Osteocyte (in vitro differentiated cells): ENCODE results near the gene GPR35. TPM values are rescaled to one million over a fixed set of nuclear protein-coding genes. Genes with fewer than 3 reads are reported as not detected.
"Not testable (repeated sequence)": the region's sequence is repeated elsewhere in the genome, so short reads cannot be mapped to it uniquely, and the experiment has no call there.

Source experiments
- DNase-seq: peaks from one replicate; pipeline ENCODE4 v3.0.0; 2021; ENCODE audit warnings: mixed read lengths; ENCODE audit not compliant: unreplicated experiment; ENCODE audit errors: extremely low spot score
- H3K27ac Mint-ChIP-seq: one replicate; pipeline ENCODE4 v1.8.0; 2021; ENCODE audit warnings: mild to moderate bottlenecking, mixed read lengths; ENCODE audit not compliant: unreplicated experiment
- H3K27me3 Mint-ChIP-seq: one replicate; pipeline ENCODE4 v1.8.0; 2021; ENCODE audit warnings: mixed read lengths; ENCODE audit not compliant: unreplicated experiment
- H3K36me3 Mint-ChIP-seq: one replicate; pipeline ENCODE4 v1.8.0; 2021; ENCODE audit warnings: mixed read lengths; ENCODE audit not compliant: unreplicated experiment
- H3K4me1 Mint-ChIP-seq: one replicate; pipeline ENCODE4 v1.8.0; 2021; ENCODE audit warnings: mixed read lengths; ENCODE audit not compliant: unreplicated experiment
- H3K4me3 Mint-ChIP-seq: one replicate; pipeline ENCODE4 v1.8.0; 2021; ENCODE audit warnings: mild to moderate bottlenecking, moderate library complexity, mixed read lengths; ENCODE audit not compliant: unreplicated experiment
- H3K9me3 Mint-ChIP-seq: one replicate; pipeline ENCODE4 v1.8.0; 2021; ENCODE audit warnings: mixed read lengths; ENCODE audit not compliant: unreplicated experiment
- total RNA-seq: library from RNA; stranded (reverse); gene quantifications from 2 replicates; pipeline ENCODE4 v1.2.1, GENCODE V29; 2021
- TF ChIP-seq, protein P1 (sequence below): fragments of 200-600 bp; sonication (generic); IDR thresholded peaks from 2 replicates; pipeline ENCODE4 v1.5.0; 2021; ENCODE audit warnings: antibody characterized with exemption, mild to moderate bottlenecking, moderate library complexity

GPR35 gene
- total RNA-seq, 1 donor from 2014 or later: 3.6 TPM

- H3K27ac Mint-ChIP-seq: no peak overlapping the region
- no peak overlapping the region for H3K4me3 Mint-ChIP-seq
- TF ChIP-seq, protein P1, sequence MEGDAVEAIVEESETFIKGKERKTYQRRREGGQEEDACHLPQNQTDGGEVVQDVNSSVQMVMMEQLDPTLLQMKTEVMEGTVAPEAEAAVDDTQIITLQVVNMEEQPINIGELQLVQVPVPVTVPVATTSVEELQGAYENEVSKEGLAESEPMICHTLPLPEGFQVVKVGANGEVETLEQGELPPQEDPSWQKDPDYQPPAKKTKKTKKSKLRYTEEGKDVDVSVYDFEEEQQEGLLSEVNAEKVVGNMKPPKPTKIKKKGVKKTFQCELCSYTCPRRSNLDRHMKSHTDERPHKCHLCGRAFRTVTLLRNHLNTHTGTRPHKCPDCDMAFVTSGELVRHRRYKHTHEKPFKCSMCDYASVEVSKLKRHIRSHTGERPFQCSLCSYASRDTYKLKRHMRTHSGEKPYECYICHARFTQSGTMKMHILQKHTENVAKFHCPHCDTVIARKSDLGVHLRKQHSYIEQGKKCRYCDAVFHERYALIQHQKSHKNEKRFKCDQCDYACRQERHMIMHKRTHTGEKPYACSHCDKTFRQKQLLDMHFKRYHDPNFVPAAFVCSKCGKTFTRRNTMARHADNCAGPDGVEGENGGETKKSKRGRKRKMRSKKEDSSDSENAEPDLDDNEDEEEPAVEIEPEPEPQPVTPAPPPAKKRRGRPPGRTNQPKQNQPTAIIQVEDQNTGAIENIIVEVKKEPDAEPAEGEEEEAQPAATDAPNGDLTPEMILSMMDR: no peak
- DNase-seq: peak; percentile 17
- peaks cover 49% of the 10 kb centered on the region for H3K27me3 Mint-ChIP-seq
- H3K36me3 Mint-ChIP-seq: peaks cover 2% of the 10 kb centered on the region
- H3K9me3 Mint-ChIP-seq: peaks cover 8% of the 10 kb centered on the region
- no peaks in the 10 kb centered on the region for H3K4me1 Mint-ChIP-seq
Measured at GRCh38 chr2:240664622-240665021, 39.3 kb downstream of the GPR35 start.

- Mint-ChIP-seq H3K27ac (no peak overlapping the region), H3K4me1 (no peaks in the 10 kb centered on the region), H3K27me3 (peaks cover 55% of the 10 kb centered on the region), H3K36me3 (peaks cover 2% of the 10 kb centered on the region), H3K4me3 (no peak overlapping the region), H3K9me3 (no peaks in the 10 kb centered on the region)
- peak; percentile 25 for DNase-seq
- TF ChIP-seq, protein P1: no peak
Measured at GRCh38 chr2:240670402-240670801, 45.1 kb downstream of the GPR35 start.

DNA sequence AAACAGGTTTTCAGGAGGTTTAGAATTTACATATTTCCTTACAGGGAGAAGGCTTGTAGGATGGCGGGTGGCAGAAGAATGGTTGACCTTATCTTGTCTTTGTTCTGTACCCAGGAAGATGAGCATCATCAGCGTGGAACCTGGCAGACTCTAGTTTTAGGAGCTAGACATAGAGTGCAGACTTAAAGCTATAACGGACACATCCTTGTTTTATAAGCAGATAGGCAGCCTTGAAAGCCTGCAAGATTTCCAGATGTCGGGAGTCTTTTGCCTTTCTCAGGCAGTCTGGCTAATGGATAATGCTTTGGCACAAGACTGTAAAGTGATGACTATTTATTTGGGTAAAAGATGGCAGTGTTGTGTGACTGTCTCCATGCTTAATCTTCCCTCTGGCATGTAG is 45.7 kb downstream of the GPR35 start:
- Mint-ChIP-seq H3K27ac (no peak overlapping the region), H3K9me3 (no peaks in the 10 kb centered on the region), H3K4me1 (no peaks in the 10 kb centered on the region), H3K36me3 (peaks cover 2% of the 10 kb centered on the region), H3K4me3 (no peak overlapping the region), H3K27me3 (peaks cover 52% of the 10 kb centered on the region)
- TF ChIP-seq, protein P1: no peak
- no peak for DNase-seq

DNA sequence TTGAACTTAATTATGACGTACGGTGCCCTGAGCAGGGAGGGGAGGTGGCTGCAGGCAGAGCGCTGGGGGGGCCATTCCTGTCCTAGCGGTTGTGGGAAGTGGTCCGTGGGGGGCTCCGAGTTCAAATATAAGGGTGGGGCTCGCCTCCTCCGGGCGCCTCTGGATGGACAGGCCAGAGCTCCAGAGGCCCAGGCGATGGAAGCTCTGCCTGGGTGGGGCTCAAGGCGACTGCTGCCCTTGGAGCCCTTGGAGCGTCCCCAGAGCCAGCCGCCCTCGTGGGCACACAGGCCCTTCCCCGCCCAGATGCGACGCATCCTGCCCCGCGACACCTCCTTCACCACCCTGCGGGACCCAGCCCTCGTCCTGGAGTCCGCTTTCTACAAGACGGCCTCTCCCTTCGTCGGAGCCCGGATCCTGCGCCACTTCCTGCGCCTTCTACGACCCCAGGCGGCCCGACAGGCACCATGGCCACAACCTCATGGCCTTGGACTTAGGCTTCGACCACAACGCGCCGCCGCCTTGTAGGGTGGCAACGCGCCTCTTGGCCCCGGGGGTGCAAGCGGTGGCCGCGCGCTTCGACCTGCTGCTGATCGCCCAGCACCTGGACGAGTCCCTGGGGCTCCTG is 46.9 kb downstream of the GPR35 start:
- TF ChIP-seq, protein P1: no peak
- Mint-ChIP-seq H3K36me3 (no peaks in the 10 kb centered on the region), H3K9me3 (no peaks in the 10 kb centered on the region), H3K27ac (no peak overlapping the region), H3K4me1 (no peaks in the 10 kb centered on the region), H3K4me3 (no peak overlapping the region), H3K27me3 (peaks cover 39% of the 10 kb centered on the region)
- DNase-seq: no peak

GRCh38 chr2:240672701-240673190 is 47.5 kb downstream of the GPR35 start:
- TF ChIP-seq, protein P1: no peak
- peak; percentile 81 for DNase-seq
- Mint-ChIP-seq H3K36me3 (no peaks in the 10 kb centered on the region), H3K4me3 (no peak overlapping the region), H3K27me3 (peaks cover 34% of the 10 kb centered on the region), H3K27ac (no peak overlapping the region), H3K4me1 (no peaks in the 10 kb centered on the region), H3K9me3 (no peaks in the 10 kb centered on the region)

DNA sequence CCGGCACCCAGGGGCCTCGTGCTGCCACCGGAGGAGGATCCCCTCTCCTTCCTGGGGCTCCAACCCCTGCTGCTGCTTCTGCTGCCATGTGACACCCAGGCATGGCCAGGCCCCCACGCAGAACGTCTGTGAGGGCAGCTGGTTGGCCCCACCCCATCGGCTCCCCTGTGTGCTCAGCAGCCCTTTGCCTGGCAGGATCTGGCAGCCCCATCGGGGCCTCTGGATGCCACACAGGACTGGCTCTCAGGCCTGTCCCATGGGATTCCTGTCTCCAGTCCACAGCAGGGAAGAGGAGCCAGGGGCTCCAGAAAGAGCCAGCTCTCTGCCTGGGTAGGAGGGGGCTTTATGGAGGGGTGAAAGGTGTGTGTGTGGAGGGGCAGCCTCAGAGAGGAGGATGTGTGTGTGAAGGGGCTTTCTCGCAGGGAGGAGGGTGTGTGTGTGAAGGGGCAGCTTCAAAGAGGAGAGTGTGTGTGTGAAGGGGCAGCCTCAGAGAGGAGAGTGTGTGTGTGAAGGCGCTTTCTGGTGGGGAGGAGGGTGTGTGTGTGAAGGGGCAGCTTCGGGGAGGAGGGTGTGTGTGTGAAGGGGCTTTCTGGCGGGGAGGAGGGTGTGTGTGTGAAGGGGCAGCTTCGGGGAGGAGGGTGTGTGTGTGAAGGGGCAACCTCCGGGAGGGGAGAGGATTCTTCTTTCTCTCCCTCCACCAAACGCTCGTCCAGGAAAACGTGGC is 49.3 kb downstream of the GPR35 start:
- H3K4me1 Mint-ChIP-seq, H3K36me3 Mint-ChIP-seq, H3K27ac Mint-ChIP-seq, H3K9me3 Mint-ChIP-seq, H3K4me3 Mint-ChIP-seq: not testable (repeated sequence)
- peaks cover 19% of the 10 kb centered on the region for H3K27me3 Mint-ChIP-seq
- DNase-seq: peak; percentile 68

DNA sequence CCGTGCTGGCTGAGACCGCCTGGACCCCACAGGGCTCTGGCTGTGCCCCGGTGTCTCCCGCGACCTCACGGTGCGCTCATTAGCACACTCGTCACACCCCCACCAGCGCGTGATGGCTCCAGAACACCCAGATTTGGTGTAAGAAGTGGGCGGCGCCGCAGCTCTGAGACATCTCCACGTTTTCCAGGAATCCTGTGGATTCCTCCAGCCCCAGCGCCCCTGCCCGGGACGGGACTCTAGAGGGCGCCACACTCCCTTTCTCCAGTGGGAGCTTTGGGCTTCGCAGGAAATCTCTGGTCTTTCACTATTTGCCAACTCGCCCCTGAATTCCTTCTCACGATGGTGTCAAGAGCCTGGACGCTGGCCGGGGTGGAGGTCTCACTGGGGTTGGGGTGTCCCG is 50.1 kb downstream of the GPR35 start:
- H3K4me1 Mint-ChIP-seq, H3K9me3 Mint-ChIP-seq, H3K27ac Mint-ChIP-seq, H3K4me3 Mint-ChIP-seq, H3K36me3 Mint-ChIP-seq, DNase-seq: not testable (repeated sequence)
- peaks cover 15% of the 10 kb centered on the region for H3K27me3 Mint-ChIP-seq
